Fibroblast of the aortic adventitia (primary cell): ENCODE results near the gene CLSTN2. TPM values are rescaled to one million over a fixed set of nuclear protein-coding genes. Genes with fewer than 3 reads are reported as not detected.

Experiments used
- DNase-seq: peaks from one replicate; pipeline ENCODE4 v3.0.0-alpha.2; 2010; ENCODE audit warnings: low read depth
- H3K4me3 ChIP-seq: 2 replicates; pipeline ENCODE4 v1.5.1; 2011; ENCODE audit warnings: low read depth, mild to moderate bottlenecking, control low read depth, low read length, moderate library complexity
- total RNA-seq: library from RNA; depleted of rRNA; stranded (reverse); fragments of >200 nt; gene quantifications from 2 replicates; pipeline ENCODE4 v1.2.3, GENCODE V29; 2012; ENCODE audit warnings: low replicate concordance
- TF ChIP-seq, protein P1 (sequence below): IDR thresholded peaks from 2 replicates; pipeline ENCODE4 v1.5.1; 2011; ENCODE audit warnings: mild to moderate bottlenecking, low read length, control low read depth, inconsistent platforms; ENCODE audit not compliant: insufficient read depth

Gene CLSTN2
- total RNA-seq, 1 donor: 3.2 TPM

GRCh38 chr3:140073278-140074045, 138.5 kb downstream of the CLSTN2 start:
- TF ChIP-seq, protein P1, sequence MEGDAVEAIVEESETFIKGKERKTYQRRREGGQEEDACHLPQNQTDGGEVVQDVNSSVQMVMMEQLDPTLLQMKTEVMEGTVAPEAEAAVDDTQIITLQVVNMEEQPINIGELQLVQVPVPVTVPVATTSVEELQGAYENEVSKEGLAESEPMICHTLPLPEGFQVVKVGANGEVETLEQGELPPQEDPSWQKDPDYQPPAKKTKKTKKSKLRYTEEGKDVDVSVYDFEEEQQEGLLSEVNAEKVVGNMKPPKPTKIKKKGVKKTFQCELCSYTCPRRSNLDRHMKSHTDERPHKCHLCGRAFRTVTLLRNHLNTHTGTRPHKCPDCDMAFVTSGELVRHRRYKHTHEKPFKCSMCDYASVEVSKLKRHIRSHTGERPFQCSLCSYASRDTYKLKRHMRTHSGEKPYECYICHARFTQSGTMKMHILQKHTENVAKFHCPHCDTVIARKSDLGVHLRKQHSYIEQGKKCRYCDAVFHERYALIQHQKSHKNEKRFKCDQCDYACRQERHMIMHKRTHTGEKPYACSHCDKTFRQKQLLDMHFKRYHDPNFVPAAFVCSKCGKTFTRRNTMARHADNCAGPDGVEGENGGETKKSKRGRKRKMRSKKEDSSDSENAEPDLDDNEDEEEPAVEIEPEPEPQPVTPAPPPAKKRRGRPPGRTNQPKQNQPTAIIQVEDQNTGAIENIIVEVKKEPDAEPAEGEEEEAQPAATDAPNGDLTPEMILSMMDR: no peak
- no peak for DNase-seq
- H3K4me3 ChIP-seq: no peak overlapping the region

DNA sequence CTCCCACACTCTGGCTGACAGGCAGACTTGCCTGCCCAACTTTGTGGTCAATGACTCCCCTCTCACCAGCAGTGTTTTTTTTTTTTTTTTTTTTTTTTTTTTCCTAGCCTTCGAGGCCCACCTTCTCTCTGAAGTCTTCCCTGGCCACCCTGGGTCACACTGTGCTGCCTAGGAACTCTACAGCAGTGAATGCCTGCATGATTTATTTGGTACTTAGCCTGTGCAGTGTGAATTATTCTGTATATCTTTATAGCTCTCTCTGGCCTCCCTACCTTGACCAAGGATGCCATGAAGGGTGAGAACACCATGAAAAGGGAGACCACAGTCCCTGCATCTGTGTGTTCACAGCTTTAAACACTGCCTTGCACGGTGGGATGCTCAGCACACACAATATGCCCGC, 141.6 kb downstream of the CLSTN2 start:
- DNase-seq: no peak
- TF ChIP-seq, protein P1: no peak
- no peak overlapping the region for H3K4me3 ChIP-seq

- no peak overlapping the region for H3K4me3 ChIP-seq
- DNase-seq: no peak
- TF ChIP-seq, protein P1: no peak
These were observed 142.4 kb downstream of the CLSTN2 start for GRCh38 chr3:140077406-140077805.

DNA sequence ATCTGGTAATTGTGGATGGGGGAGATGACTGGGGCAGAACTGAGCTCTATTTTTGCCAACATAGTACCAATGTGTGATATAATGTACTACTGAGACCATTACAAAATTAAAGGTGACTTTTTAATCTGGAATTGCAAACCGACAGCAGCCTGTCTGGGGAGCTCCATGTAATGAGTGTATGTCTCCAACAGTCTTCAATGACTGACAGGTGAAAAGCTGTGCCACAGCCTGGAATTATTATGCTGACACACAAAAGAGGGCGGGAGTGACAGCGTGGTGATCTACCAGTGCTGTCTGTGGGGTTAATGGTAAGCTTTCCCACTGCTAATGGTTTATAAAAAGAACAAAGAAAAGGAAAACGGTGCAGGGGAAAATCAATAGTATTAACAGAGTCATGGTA, 143.4 kb downstream of the CLSTN2 start:
- TF ChIP-seq, protein P1: no peak
- no peak for DNase-seq
- H3K4me3 ChIP-seq: no peak overlapping the region

DNA sequence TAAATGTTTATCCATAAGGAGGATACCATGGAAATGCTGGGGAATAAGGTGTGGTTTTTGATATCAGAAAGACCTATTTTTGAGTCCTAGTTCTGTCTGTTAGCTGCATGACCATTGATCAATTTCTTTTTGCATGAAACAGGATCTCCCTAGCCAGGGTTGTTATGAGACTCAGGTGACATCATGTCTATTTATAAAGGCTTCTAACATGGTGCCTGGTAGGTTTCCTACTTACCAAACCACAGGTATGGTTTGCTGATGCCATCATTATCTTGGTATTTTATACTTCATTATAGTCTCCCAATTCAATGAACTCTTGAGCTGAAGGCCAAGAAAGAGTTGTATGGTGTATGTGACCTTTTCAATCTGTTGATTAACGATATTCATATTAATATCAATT, 144.0 kb downstream of the CLSTN2 start:
- DNase-seq: no peak
- H3K4me3 ChIP-seq: no peak overlapping the region
- TF ChIP-seq, protein P1: no peak

DNA sequence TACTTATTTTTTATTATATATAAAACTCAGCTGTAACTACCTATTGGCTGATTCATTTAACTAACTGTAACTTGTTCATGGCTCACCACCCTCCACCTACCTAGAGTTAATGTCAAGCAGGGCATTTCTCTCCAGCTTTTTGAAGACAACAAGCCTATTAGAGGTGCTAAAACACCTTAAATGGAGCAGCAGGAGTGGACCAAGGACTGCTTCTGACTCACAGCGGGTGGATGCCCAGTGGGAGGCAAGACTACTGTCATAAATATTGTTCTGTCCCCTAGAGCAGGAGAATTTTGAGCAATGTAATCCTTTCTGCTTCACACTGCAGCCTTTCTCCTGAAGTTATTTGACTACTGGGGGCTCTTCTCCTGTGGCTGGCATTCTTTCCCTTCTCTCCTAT, 146.9 kb downstream of the CLSTN2 start:
- TF ChIP-seq, protein P1: no peak
- DNase-seq: no peak
- no peak overlapping the region for H3K4me3 ChIP-seq

DNA sequence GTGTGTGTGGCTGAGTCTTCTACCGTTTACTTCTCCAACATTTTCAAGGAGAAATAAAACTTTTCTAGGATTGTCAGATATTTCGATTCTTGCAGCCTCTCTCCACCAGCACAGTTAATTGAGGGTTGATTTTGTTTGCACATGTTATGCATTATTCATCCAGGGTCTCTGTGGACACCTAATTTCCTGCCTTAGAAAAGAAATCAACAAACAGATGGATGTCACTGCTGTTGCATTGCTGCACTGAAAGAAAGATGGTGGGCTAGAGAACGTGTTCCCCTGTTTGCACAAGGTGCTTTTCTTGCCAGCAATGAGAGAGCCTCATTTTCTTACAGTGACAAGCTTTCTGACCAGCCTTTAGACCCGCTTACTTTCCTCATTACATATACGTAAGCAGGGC, 150.0 kb downstream of the CLSTN2 start:
- no peak for DNase-seq
- H3K4me3 ChIP-seq: no peak overlapping the region
- TF ChIP-seq, protein P1: no peak
